VCaP (cell line): ENCODE measurements around the gene TM4SF20.
"Not testable (repeated sequence)": the region's sequence is repeated elsewhere in the genome, so short reads cannot be mapped to it uniquely, and the experiment has no call there.

Source experiments
- H3K27ac ChIP-seq: fragments of 450-650 bp; 2 replicates; pipeline ENCODE4 v1.5.1; 2017
- CTCF ChIP-seq: fragments of 450-650 bp; conservative IDR thresholded peaks from 2 replicates; pipeline ENCODE4 v1.5.1; 2017; ENCODE audit warnings: mild to moderate bottlenecking, moderate library complexity

TM4SF20 gene

DNA sequence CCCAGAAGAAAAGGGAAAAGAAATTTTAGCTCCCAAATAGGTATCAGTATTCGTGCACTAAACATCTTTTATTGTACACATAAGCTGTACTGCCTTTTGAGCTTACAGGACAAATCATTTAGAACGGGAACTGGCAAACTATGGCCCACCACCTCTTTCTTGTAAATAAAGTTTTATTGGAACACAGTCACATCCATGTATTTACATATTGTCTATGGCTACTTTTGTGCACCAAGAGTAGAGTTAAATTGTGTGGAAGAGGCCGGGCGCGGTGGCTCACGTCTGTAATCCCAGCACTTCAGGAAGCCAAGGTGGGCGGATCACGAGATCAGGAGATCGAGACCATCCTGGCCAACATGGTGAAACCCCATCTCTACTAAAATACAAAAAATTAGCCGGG, 5.7 kb downstream of the TM4SF20 start:
- H3K27ac ChIP-seq: no peak overlapping the region
- TF ChIP-seq CTCF: no peak

- TF ChIP-seq CTCF: no peak
- H3K27ac ChIP-seq: no peak overlapping the region
These were observed 8.3 kb downstream of the TM4SF20 start for GRCh38 chr2:227370791-227371312.

- H3K27ac ChIP-seq: no peak overlapping the region
- no peak for TF ChIP-seq CTCF
These were observed 9.0 kb downstream of the TM4SF20 start for GRCh38 chr2:227370092-227370491.

GRCh38 chr2:227368574-227368973, 10.5 kb downstream of the TM4SF20 start:
- no peak overlapping the region for H3K27ac ChIP-seq

GRCh38 chr2:227367427-227367795, 11.7 kb downstream of the TM4SF20 start:
- no peak overlapping the region for H3K27ac ChIP-seq
- TF ChIP-seq CTCF: no peak

More at GRCh38 chr2:227368574-227368973, 10.5 kb downstream of the TM4SF20 start:
- TF ChIP-seq CTCF: no peak

- H3K27ac ChIP-seq: no peak overlapping the region
- no peak for TF ChIP-seq CTCF
These were observed 12.2 kb downstream of the TM4SF20 start for GRCh38 chr2:227366769-227367426.

GRCh38 chr2:227365833-227366232, 13.3 kb downstream of the TM4SF20 start:
- no peak for TF ChIP-seq CTCF
- no peak overlapping the region for H3K27ac ChIP-seq

DNA sequence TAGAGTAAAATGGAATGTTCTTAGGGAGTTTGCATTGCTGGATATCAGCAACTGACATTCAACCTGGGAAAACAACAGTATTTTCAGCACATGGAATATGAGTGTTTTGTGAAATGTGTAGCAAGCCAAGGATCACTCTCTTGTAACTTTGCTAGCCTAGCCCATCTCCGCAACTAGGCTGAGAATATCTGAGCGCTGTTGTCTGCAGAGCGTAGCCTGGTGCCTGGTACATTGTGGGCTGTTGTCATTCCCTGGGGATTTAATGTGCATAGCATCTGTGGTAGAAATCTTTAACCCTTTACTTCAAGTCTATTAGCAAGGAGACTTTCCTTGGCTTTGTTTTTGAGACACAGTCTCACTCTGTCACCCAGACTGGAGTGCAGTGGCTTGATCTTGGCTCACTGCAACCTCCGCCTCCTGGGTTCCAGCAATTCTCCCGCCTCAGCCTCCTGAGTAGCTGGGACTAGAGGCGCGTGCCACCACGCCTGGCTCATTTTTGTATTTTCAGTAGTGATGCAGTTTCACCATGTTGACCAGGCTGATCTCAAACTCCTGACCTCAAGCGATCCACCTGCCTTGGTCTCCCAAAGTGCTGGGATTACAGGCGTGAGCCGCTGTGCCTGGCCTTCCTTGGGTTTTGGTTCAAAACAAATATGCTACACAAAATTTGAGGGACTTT, 14.4 kb downstream of the TM4SF20 start:
- not testable (repeated sequence) for H3K27ac ChIP-seq
